GM19468 (cell line): ENCODE results near the gene CACNA1F.

Source experiments
- ATAC-seq: cut with Tn5 transposase; IDR thresholded peaks from one replicate; pipeline ENCODE4 v1.9.1; 2021; ENCODE audit warnings: mild to moderate bottlenecking, moderate library complexity, moderate number of reproducible peaks; ENCODE audit not compliant: unreplicated experiment; ENCODE audit errors: extremely low read depth

The CACNA1F gene

DNA sequence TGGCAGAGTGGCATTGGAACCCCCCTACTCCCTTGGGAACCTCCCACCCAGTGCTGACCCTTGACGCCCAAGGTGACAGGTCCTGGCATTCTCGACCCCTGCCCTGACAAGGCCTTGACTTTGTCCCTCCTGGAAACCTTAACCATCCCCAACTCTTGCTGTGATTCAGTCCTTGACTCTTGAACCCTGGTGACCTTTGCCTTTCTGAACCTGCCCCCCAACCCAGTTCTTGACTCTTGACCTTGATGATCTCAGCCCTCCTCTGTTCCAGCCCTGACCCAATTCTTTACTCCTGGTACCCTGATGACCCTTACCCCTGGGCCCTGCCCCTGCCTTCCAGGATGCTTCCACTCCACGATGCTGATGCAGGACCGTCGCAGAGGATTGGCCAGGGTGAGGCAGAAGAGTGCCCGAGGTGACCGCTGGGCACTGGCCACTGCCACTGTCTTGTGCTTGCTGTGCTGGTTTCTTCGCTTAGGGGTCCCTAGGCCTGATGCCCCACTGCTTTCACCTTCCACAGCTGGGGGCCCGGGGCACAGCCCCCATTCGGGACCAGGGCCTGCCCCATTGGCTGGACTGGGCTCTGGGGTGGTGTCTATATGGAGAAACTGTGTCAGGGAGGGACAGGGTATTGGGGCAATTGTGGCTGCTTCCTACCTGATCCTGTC, 1.7 kb downstream of the CACNA1F start:
- no peak for ATAC-seq

DNA sequence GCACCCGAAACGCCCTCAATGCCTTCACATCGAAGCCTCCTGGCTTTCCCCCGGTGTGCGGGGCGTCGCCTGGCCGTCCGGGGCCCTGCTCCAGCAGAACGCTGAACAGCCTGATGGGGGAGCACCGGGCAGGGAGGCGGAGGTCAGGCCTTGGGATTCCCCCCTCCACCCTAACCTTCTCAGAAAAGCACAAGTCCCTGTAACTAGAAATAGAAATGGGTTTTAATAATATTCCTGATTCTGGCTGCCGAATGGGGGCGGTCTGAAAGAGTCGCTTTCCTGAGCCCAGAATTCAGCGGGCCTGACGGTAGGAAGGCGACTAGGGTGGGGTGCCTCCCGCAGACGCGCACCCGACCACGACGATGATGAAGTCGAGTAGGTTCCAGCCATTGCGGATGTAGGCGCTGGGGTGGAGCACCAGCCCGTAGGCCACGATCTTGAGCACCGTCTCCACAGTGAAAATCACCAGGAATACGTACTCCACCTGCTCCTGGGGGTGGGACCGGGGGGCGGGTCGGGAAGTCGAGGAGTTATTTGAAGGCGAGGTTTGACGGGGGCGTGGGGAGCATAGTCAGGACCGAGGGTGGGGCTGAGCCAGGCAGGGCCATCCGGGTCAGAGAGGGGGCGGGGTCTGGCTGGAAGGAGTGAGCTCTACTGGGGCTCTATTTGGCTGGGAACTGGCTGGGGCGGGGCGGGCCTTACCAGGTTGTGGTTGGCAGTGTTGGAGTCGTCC, 2.5 kb downstream of the CACNA1F start:
- ATAC-seq: no peak

GRCh38 chrX:49228185-49228584, 5.0 kb downstream of the CACNA1F start:
- no peak for ATAC-seq

GRCh38 chrX:49227726-49228125, 5.4 kb downstream of the CACNA1F start:
- ATAC-seq: no peak

DNA sequence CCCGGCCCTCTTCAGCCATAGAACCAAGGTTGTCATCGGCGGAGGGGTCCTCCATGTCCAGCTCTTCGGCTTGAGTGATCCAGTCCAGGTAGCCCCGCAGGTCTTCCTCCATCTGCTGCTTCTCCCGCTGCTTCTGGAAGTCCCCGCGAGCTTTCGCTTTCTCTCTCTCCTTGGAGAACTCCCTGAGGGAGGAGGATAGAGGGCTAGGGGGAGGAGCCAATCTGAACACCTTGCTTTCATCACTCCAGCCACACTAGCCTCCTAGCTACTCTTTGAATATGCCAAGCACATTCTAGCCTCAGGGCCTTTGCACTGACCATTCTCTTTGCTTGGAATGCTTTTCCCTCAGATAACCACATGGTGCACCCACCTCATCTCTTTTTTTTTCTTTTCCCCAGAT, 6.2 kb downstream of the CACNA1F start:
- ATAC-seq: no peak

DNA sequence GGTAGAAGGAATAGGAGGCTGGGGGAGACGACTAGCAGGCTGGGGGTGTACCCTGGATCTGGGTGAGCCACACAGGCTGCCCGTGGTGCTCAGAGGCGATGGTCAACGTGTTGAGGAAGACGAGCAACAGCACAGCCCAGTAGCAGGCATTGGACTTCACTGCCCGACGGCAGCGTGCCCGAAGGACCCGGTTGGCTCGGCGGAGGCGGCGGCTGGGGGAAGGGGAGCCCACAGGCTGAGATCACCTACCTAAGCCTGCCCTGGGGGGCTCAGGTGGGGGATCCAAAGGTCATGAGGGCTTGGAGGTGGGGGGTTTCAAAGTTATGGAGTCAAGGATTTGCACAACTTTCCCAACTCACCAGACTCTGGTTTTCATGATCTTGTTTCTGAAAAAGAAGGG, 7.3 kb downstream of the CACNA1F start:
- no peak for ATAC-seq

- ATAC-seq: no peak
Observed at GRCh38 chrX:49221868-49222267, 11.3 kb downstream of the CACNA1F start.

GRCh38 chrX:49220100-49220499, 13.0 kb downstream of the CACNA1F start:
- ATAC-seq: no peak

GRCh38 chrX:49214996-49215526, 18.1 kb downstream of the CACNA1F start:
- no peak for ATAC-seq

DNA sequence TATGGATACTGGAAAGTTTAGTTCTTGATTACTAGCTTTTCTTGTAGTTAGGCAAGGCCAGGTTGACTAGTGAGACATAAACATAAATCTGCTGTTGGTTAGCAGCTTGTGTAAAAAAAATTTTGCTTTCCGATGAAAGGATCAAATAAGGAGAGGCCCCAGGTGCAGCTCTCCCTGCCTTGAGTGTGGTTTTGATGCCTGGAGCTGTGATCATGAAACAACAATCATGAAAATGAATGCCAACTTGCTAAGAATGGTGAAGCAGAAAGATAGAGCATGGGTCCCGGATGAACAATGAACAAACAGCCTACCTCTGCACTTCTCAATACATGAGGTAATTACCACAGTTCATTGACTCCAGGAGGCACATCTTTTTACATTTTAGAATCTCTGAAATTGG, 18.7 kb downstream of the CACNA1F start:
- no peak for ATAC-seq

DNA sequence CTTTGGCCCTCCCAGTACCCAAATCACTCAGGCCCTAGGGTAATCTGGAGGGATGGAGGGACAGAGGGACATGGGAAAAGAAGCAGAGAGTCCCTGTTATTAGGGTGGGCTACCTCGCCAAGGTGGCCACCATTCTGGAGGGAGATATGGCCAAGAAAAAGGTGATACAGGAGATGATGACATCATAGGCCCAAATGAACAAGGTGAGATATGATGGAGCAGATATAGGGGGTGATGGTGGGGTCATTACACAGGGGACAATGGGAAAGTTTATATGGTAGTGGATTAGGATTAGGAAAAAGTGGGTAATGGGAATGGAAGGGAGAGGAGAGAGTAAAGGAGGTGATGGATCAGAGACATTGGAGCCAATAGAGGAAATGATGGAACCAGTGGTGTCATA, 20.3 kb downstream of the CACNA1F start:
- ATAC-seq: no peak

- no peak for ATAC-seq
Observed at GRCh38 chrX:49212209-49212608, 20.9 kb downstream of the CACNA1F start.

- ATAC-seq: no peak
Observed at GRCh38 chrX:49211074-49211473, 22.1 kb downstream of the CACNA1F start.

DNA sequence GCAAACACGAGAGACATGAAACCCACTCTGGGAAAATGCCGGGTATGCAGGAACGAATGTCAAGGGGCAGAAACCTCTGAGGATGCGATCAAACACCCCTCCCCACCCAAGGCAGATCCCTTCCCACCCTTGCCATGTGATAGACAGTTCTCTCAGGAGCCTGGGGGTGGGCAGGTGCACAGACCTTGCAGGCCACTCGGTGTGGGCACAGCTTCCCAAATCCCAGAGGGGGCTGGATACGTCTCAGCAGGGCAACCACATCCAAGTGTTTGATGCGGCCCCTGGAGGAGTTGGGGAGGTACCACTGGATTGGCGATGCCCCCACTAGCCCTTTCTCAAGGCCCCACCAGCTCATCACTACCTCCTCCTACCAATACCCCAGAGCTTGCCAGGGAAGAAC, 22.7 kb downstream of the CACNA1F start:
- ATAC-seq: no peak

DNA sequence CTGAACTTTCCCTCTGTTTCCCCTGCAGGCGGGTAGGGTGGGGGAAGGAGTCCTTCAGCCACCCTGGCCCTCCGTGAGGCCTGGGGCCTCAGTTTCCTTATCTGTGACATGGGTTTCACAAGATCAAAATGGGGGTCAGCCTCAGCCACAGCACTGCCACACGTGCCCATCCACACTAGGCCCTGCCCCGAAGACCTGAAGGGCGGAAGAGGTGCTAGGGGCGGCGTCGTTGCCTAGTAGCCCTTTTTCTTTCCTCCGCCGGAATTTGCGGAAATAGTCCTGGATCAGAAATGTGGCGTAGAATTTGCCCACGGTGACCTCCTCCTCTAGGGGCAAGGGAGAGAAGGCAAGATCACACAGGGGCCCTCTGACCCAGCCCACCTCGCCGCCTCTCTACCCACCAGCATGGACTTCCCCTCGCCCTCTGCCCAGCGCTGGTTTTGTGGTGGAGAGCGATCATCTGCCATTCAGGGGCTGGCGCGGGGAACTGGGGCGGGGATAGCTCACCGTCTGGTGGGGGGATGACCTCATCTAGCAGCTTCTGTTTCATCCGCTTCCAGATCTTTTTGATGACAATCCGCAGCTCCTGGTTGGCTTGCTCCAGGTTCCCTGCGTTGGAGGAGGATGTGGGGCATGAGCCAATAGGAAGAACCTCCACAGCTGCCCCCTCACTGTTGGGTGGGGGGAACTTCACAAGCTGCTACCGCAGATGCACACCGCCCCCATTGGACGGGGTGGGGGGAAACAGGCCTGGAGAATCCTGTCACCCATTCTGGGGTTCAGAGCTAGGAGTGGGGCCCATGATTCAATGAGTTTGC, 23.5 kb downstream of the CACNA1F start:
- ATAC-seq: no peak

DNA sequence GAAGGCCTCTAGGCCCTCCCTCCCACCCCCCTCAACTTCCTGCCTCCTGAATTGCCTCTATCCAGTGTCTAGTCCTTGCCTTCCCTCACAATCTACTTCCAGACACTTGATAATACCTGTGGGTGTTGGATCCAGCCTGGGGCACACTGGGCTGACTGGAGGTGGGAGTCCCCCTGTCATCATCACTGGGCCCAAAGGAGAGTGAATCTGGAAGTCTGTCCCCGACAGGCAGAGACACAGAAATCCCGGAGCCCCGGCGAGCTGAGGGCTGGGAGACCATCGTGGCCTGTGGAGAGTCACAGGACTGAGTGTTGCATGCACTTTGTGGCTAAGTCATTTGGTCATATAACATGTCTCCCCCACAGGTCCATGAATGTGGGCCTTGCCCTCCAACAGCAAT, 24.7 kb downstream of the CACNA1F start:
- no peak for ATAC-seq

DNA sequence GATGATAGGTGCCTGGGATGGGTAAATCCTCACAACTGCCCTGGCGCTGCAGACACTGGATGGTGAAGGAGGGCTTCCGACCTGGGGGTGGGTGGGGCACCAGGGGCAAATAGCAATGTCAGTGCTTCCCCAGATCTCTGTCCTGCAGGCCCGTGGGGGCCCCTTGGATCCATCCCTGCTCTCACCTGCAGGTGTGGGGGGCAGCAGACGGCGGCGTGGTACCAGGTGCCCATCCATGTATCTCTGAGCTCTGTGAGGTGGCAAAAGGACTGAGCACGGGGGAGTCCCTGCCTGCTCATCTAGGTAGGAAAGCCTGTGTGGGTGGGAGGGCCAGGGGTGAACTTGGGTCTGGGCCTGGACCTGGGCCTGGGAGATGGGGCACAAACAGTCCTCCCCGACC, 26.6 kb downstream of the CACNA1F start:
- no peak for ATAC-seq

GRCh38 chrX:49205443-49205842, 27.7 kb downstream of the CACNA1F start:
- no peak for ATAC-seq

DNA sequence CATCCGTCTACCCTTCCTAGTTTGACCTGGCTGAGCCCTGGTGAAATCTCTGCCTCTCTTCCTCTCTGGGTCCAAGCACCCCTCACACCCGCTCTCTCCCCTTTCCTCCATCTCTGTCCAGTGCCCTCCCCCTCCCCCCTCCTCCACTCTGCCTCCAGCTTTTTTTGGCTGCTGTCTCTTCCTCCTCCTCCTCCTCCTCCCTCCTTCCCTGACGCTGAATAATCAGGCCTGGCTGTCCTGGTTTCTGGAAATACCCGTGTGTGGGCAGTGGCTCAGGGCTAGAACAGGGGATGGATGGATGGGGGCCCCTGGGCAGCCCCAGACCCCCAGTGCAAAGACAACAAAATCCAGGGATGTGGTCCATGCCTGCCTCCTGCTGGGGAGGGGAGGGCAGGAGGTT, 28.4 kb downstream of the CACNA1F start:
- ATAC-seq: no peak

GRCh38 chrX:49204017-49204416, 29.1 kb downstream of the CACNA1F start:
- no peak for ATAC-seq

DNA sequence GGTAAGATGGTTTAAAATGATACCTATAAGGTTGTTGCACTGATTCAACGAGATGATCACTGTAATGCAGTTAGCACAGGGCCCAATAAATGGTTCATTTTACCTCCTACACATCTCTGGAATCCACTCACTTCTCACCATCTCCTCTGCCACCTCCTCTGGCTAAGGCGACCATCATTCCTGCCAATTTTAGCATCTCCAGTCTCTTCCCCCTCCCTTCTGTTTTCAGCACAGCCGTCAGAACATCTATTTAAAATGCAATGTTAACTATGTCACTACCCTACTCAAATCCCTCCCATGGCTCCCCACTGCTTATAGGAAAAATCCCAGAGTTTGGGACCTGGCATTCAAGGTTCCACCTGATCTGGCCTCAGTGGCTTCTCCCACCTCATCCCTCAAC, 29.6 kb downstream of the CACNA1F start:
- no peak for ATAC-seq
